ENCODE measurements around the gene STYX. TPM values are rescaled to one million over a fixed set of nuclear protein-coding genes. Genes with fewer than 3 reads are reported as not detected.

The STYX gene
- polyA plus RNA-seq, 6 donors from 2014 or later = 14.9 to 20.4 (median 17.1) TPM

DNA sequence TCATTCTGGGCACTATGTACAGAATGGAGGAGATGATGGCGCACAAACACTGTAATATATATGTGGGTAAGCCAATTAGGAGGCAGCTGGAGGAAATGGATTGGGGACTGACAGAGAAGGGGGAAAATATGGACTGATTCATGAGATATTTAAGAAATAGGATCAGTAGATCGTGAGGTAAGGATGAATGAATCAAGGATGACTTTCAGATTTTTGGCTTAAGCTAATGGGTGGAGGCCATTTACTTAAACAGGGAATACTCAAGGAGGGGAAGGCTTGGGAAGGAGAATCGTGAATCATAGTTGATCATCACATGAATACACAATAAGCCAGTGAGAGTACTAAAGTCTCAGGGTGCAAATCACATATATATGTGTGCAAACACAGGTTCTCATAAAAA is 72.6 kb downstream of the STYX start:
- Mint-ChIP-seq H3K4me1 (peaks cover 0 to 7% (median 3%) of the 10 kb centered on the region in 3 donors), H3K36me3 (peaks cover 0 to 5% of the 10 kb centered on the region in 2 donors), H3K27me3 (no peaks in the 10 kb centered on the region), H3K4me3 (peak overlapping the region in 1 of 8 donors; percentile 34), H3K27ac (peak overlapping the region in 1 of 6 donors; percentile 21), H3K9me3 (peaks cover 0 to 2% (median 2%) of the 10 kb centered on the region in 7 donors)
- ATAC-seq (ENCODE audit: low read depth in 2 of 2) (no peak), DNase-seq (no peak)

DNA sequence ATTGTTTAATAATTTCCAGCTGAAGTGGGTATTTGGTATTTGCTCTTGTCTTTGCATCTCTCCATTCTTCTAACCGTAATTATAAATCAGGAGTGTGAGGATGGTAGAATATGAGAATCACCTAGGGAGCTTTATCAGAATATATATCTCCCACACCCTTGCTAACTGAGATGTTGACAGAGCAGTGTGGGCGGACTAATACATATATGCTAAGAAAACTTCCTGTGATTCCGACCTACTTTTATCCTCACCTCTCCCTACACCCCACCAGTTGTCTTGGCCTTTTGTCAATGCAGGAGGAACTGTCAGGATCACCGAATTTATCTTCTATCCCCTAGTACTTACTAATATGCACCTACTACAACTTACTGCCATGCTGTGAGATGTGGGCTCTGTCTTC is 76.1 kb downstream of the STYX start:
- no peak overlapping the region for H3K27ac Mint-ChIP-seq
- no peaks in the 10 kb centered on the region for H3K36me3 Mint-ChIP-seq
- ATAC-seq (ENCODE audit: low read depth in 2 of 2) = no peak
- H3K4me1 Mint-ChIP-seq = peaks cover 0 to 4% (median 3%) of the 10 kb centered on the region in 3 donors
- H3K9me3 Mint-ChIP-seq = no peaks in the 10 kb centered on the region
- no peaks in the 10 kb centered on the region for H3K27me3 Mint-ChIP-seq
- no peak overlapping the region for H3K4me3 Mint-ChIP-seq
- DNase-seq = no peak

DNA sequence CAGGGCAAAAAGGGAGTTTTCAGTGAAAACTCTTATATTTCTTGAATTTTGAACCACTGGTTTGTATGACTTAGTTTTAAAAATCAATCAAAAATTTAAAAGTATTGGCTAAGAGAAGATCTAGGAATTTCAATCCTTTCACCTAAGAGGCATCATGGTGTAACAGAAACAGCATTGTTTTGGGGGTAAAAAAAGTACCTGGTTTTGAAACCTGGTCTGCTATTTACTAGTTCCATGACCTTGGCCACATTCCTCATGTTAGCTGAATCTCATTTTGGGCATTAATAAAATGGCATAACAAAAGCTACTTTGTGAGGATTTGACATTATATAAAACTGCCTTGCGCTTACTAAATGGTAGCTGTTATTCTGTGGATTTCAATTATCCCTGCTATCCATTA is 78.1 kb downstream of the STYX start:
- H3K27me3 Mint-ChIP-seq = no peaks in the 10 kb centered on the region
- DNase-seq (no peak), ATAC-seq (ENCODE audit: low read depth in 2 of 2) (no peak)
- no peak overlapping the region for H3K4me3 Mint-ChIP-seq
- H3K9me3 Mint-ChIP-seq = no peaks in the 10 kb centered on the region
- H3K27ac Mint-ChIP-seq = no peak overlapping the region
- no peaks in the 10 kb centered on the region for H3K4me1 Mint-ChIP-seq
- H3K36me3 Mint-ChIP-seq = no peaks in the 10 kb centered on the region

DNA sequence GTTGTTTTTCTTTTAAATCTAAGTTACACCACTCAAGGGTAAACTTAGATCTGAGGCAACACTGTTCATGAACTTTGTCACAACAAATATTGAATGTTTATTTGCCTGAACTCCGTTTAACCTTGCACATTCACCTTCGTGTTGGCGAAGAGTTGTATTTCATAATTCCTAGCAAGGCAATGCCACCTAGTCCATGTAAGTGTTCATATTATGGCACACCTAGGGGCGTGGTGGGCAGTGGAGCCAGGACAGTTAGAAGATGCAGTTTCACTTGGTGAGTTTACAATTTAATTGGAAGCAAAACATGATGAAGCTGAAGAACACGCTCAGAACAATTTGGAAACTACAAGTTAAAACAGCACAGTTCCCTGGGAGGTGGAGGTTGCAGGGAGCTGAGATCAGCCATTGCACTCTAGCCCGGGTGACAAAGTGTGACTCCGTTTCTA is 91.9 kb downstream of the STYX start:
- H3K4me3 Mint-ChIP-seq = no peak overlapping the region
- no peak overlapping the region for H3K27ac Mint-ChIP-seq
- ATAC-seq (ENCODE audit: low read depth in 2 of 2) (no peak), DNase-seq (no peak)
- peaks cover 0 to 3% (median 0%) of the 10 kb centered on the region in 3 donors for H3K27me3 Mint-ChIP-seq
- no peaks in the 10 kb centered on the region for H3K4me1 Mint-ChIP-seq
- H3K36me3 Mint-ChIP-seq = no peaks in the 10 kb centered on the region
- no peaks in the 10 kb centered on the region for H3K9me3 Mint-ChIP-seq

DNA sequence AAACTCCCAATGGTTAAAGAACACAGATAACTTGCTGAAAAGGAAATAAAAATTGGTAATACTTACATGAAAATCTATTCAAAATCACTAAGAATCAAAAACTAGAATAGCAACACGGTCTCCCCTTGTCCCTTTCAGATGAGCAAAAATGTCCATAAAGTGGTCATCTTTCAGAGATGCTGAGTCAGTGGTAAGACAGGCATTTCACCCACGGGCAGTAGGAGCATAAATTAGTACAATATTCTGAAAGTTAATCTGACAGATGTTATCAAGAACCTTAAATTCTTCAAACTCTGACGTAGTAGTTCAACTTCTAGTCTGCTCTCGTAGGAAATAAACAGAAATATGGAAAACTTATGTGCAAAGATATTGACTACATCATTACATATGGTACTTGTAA is 94.5 kb downstream of the STYX start:
- Mint-ChIP-seq H3K27ac (no peak overlapping the region), H3K4me3 (no peak overlapping the region), H3K27me3 (peaks cover 0 to 3% (median 0%) of the 10 kb centered on the region in 3 donors), H3K9me3 (no peaks in the 10 kb centered on the region), H3K4me1 (no peaks in the 10 kb centered on the region), H3K36me3 (no peaks in the 10 kb centered on the region)
- ATAC-seq (ENCODE audit: low read depth in 2 of 2) (no peak), DNase-seq (no peak)

Other genes with a start within 250 kb of the STYX start
- gene TXNDC16, start 177.7 kb upstream of the STYX start, polyA plus RNA-seq (ENCODE audit: low read depth in 6 of 6) = 1 to 10 TPM in 4 of 6 donors, under 1 TPM in 1, not detected in 1; 0.78 to 1.9 (median 1.4) TPM
- gene GPR137C, start 177.3 kb upstream of the STYX start, polyA plus RNA-seq (ENCODE audit: low read depth in 6 of 6) = under 1 TPM in 1 of 6 donors, not detected in 5; 0.12 TPM
- 10 to 100 TPM; 20.4 to 26.0 (median 23.2) TPM for gene ERO1A, start 34.6 kb upstream of the STYX start, polyA plus RNA-seq (ENCODE audit: low read depth in 6 of 6)
- 10 to 100 TPM; 46.9 to 76.5 (median 69.7) TPM for gene PSMC6, start 23.0 kb upstream of the STYX start, polyA plus RNA-seq (ENCODE audit: low read depth in 6 of 6)
- gene GNPNAT1, start 61.4 kb downstream of the STYX start, polyA plus RNA-seq (ENCODE audit: low read depth in 6 of 6) = 10 to 100 TPM in 1 of 6 donors, 1 to 10 TPM in 5; 3.3 to 16.0 (median 8.4) TPM
- not detected for gene FERMT2, start 220.9 kb downstream of the STYX start, polyA plus RNA-seq (ENCODE audit: low read depth in 6 of 6)